NCI-H1930 (cell line): Measurements from ENCODE around the gene PCYT1B.

ENCODE experiments used
- DNase-seq, 2 experiments: peaks; one replicate each; lab custom pipeline; 2025; lab: John Stamatoyannopoulos, UW

The PCYT1B gene

GRCh38 chrX:24526616-24527015, 120.5 kb downstream of the PCYT1B start:
- no peak for DNase-seq

- no peak for DNase-seq
Observed at GRCh38 chrX:24525455-24525854, 121.7 kb downstream of the PCYT1B start.

GRCh38 chrX:24520472-24520871, 126.7 kb downstream of the PCYT1B start:
- no peak for DNase-seq

- no peak for DNase-seq
Observed at GRCh38 chrX:24515447-24515846, 131.7 kb downstream of the PCYT1B start.

- no peak for DNase-seq
Observed at GRCh38 chrX:24513416-24513815, 133.7 kb downstream of the PCYT1B start.

- DNase-seq, result no peak
Observed at GRCh38 chrX:24508375-24508774, 138.8 kb downstream of the PCYT1B start.
